Tibial artery (tissue), 4 donors: ENCODE measurements around the gene IGF2R.

Experiments used
- DNase-seq, 2 donors: peaks; one replicate each; pipeline ENCODE4 v3.0.0-alpha.2; 2019
- H3K27ac ChIP-seq, 2 donors: fragments of 200-600 bp; sonication (generic) in 1 of 2; 1 replicate in 1 of 2; 2 replicates in 1 of 2; pipeline ENCODE4 v1.5.1; 2018 to 2019; ENCODE audit warnings: mild to moderate bottlenecking in 1 of 2
- H3K27me3 ChIP-seq, 2 donors: fragments of 200-600 bp; sonication (generic) in 1 of 2; one replicate each; pipeline versions ENCODE4 v1.5.1 to v1.6.0; 2016 to 2019
- H3K36me3 ChIP-seq, 3 donors: fragments of 200-600 bp; sonication (generic) in 2 of 3; one replicate each; pipeline ENCODE4 v1.5.1; 2016 to 2019; ENCODE audit warnings: mild to moderate bottlenecking in 2 of 3
- H3K4me1 ChIP-seq, 4 donors: fragments of 200-600 bp; sonication (generic) in 2 of 4; 1 replicate in 3 of 4; 2 replicates in 1 of 4; pipeline ENCODE4 v1.5.1; 2016 to 2019
- H3K4me3 ChIP-seq, 2 donors: fragments of 200-600 bp; sonication (generic) in 1 of 2; 1 replicate in 1 of 2; 2 replicates in 1 of 2; pipeline ENCODE4 v1.5.1; 2018 to 2019; ENCODE audit warnings: mild to moderate bottlenecking in 2 of 2
- H3K9me3 ChIP-seq, 3 donors: fragments of 200-600 bp; sonication (generic) in 1 of 3; one replicate each; pipeline ENCODE4 v1.5.1; 2016 to 2019
- intact Hi-C: fragments of 100-400 bp; cut with DNase I; formaldehyde crosslinking; loops from one replicate; pipeline ENCODE4 v1.15.0; 2023; ENCODE audit warnings: low total_unique reads
- TF ChIP-seq, protein P1 (sequence below), 2 experiments: fragments of 200-600 bp in 1 of 2; fragments of 450-650 bp in 1 of 2; IDR thresholded peaks; one replicate each; pipeline ENCODE4 v1.5.1; 2017 to 2019; ENCODE audit warnings: antibody characterized with exemption in 2 of 2, mild to moderate bottlenecking in 1 of 2, moderate library complexity in 1 of 2

Gene IGF2R

DNA sequence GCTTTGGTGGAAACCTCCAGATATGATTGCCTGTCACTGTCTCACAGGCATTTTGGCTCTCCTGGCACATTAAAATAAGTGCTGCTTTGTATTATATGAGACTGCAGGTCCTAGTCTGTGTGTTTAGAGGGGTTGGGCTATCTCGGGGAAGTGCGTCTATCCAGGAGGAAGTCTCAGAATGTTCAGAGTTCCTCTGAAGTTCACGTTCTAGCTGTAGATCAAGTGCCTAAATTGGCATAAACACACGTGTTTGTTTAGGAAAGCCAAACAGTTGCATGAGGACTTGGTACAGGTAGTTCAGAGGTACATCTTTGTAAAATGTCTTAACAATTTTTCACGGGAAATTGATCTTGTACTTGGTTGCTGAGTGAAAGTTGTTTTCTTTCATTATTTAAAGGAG lies 116.3 kb downstream of the IGF2R start:
- Histone ChIP-seq H3K27ac (no peak overlapping the region), H3K9me3 (no peaks in the 10 kb centered on the region), H3K36me3 (peaks cover 56 to 97% (median 72%) of the 10 kb centered on the region in 3 donors), H3K27me3 (no peaks in the 10 kb centered on the region), H3K4me3 (no peak overlapping the region), H3K4me1 (peaks cover 0 to 6% (median 0%) of the 10 kb centered on the region in 4 donors)
- TF ChIP-seq, protein P1, sequence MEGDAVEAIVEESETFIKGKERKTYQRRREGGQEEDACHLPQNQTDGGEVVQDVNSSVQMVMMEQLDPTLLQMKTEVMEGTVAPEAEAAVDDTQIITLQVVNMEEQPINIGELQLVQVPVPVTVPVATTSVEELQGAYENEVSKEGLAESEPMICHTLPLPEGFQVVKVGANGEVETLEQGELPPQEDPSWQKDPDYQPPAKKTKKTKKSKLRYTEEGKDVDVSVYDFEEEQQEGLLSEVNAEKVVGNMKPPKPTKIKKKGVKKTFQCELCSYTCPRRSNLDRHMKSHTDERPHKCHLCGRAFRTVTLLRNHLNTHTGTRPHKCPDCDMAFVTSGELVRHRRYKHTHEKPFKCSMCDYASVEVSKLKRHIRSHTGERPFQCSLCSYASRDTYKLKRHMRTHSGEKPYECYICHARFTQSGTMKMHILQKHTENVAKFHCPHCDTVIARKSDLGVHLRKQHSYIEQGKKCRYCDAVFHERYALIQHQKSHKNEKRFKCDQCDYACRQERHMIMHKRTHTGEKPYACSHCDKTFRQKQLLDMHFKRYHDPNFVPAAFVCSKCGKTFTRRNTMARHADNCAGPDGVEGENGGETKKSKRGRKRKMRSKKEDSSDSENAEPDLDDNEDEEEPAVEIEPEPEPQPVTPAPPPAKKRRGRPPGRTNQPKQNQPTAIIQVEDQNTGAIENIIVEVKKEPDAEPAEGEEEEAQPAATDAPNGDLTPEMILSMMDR (IDR thresholded peaks at IDR 0.05) = no peak
- intact Hi-C loops = loop anchor here (5.0 kb wide), 1 partner anchor 372 kb away; no protein-coding TSS in a partner anchor
- no peak for DNase-seq

DNA sequence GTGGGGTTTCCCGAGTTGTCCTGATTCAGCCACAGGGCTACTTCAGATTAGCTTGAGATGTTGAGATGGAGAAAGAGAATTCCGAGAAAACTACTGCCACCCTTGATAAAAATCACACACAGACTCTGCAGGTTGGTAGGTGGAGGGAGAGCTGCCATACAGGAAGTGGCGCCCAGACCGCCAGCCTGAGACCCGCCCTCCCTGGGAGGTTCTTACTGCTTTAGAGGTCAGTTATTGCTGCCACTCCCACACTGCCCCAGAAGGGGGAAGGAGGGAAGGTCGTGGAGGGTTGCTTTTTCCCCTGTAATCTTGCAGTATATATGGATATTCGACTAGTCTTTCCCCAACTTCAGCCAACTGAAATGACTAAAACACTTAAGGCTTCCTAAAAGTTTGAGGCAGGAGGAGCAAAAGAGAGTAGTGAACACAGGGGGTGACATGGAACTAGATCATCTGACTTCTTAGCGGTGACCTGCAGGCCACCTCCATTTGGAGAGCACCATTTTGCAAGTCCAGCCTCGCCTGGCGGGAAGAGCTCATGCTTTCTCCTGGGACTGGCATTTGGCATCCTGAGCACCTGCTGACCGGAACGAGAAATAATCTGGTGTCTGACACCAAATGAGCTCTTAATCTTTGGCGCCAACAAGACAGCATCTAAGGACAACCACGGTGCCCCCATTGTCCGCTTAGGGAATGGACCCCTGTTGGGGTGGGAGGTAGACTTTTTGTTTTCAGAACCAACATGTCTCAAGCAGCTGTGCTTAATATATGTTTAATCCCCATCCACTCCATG lies 117.0 kb downstream of the IGF2R start:
- Histone ChIP-seq H3K9me3 (no peaks in the 10 kb centered on the region), H3K36me3 (peaks cover 56 to 97% (median 72%) of the 10 kb centered on the region in 3 donors), H3K27me3 (no peaks in the 10 kb centered on the region), H3K4me1 (peaks cover 0 to 6% (median 0%) of the 10 kb centered on the region in 4 donors), H3K27ac (no peak overlapping the region), H3K4me3 (no peak overlapping the region)
- intact Hi-C loops = loop anchor here (5.0 kb wide), 1 partner anchor 371 kb away; no protein-coding TSS in a partner anchor
- TF ChIP-seq, protein P1 (IDR thresholded peaks at IDR 0.05) = no peak
- no peak for DNase-seq

DNA sequence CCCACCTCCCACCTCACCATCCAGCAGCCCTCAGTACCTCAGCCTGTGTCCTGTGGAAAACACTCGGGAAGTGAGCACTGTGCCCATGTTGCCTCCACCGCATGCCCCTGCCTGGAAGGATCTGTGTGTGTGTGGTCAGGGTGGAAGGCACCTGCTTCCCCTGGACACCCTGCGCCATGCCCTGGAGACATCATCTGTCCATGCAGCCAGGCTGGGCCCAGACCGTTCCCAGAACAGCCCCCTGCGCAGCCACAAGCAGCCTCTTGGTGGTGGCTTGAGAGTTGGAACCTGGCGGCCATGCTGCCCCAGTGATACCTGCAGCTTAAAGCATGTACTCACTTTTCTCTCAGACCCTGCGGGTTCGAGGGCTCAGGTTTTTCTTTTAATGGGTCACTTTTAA lies 117.9 kb downstream of the IGF2R start:
- TF ChIP-seq, protein P1 (IDR thresholded peaks at IDR 0.05) = no peak
- Histone ChIP-seq H3K4me1 (peaks cover 0 to 6% (median 0%) of the 10 kb centered on the region in 4 donors), H3K36me3 (peaks cover 54 to 97% (median 72%) of the 10 kb centered on the region in 3 donors), H3K27ac (no peak overlapping the region), H3K4me3 (no peak overlapping the region), H3K9me3 (no peaks in the 10 kb centered on the region), H3K27me3 (no peaks in the 10 kb centered on the region)
- intact Hi-C loops = loop anchor here (5.0 kb wide), 1 partner anchor 371 kb away; no protein-coding TSS in a partner anchor
- peak in 1 of 2 donors; percentile 63 for DNase-seq

DNA sequence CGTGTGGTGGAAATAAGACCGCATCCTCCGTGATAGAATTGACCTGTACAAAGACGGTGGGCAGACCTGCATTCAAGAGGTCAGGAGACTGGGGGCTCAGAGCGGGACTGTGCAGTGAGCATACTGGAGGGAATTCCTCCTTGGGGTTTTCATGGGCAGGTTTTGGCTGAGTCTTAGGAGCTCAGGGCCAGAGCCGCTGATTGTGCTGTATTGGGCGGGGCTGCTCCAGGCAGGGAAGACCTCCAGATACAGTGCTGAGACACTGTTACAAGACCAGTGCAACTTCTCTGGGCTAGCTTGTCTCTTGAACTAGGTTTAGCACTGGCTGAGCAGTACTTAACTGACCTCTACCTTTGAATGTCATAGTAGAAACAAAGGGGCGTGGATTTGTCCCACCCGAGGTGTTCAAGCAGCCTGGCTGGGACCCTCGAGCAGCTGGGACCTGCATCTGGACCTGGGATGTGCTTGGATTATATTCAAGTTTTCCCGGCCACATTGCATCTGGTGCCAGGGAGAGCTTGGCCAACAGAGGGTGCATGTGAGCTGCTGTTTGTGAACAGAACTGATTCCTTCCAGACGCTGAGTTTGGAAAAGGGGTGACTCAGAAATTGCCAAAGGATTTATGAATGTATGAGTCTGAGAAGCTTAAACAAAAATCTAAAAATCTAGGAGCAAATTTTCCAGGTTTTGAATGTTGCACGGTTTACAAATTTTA lies 119.3 kb downstream of the IGF2R start:
- DNase-seq = peak; percentile 63 to 82
- intact Hi-C loops = loop anchor here (5.0 kb wide), 1 partner anchor 369 kb away; no protein-coding TSS in a partner anchor

More for the DNA sequence above, 119.3 kb downstream of the IGF2R start:
- H3K36me3 ChIP-seq = peaks cover 55 to 97% (median 76%) of the 10 kb centered on the region in 3 donors
- H3K9me3 ChIP-seq = no peaks in the 10 kb centered on the region
- TF ChIP-seq, protein P1 (IDR thresholded peaks at IDR 0.05) = peak; percentile 76 to 85
- H3K27me3 ChIP-seq = no peaks in the 10 kb centered on the region
- no peak overlapping the region for H3K27ac ChIP-seq
- H3K4me3 ChIP-seq = no peak overlapping the region
- peaks cover 0 to 6% (median 0%) of the 10 kb centered on the region in 4 donors for H3K4me1 ChIP-seq
